Neural cell (in vitro differentiated cells): ENCODE results near the gene EIF2B4.
"Not testable (repeated sequence)": the region's sequence is repeated elsewhere in the genome, so short reads cannot be mapped to it uniquely, and the experiment has no call there.

Experiments
- CTCF ChIP-seq: fragments of 450-650 bp; IDR thresholded peaks from 2 replicates; pipeline ENCODE4 v1.5.1; 2014; ENCODE audit warnings: antibody characterized with exemption, mild to moderate bottlenecking, moderate library complexity; ENCODE audit not compliant: poor library complexity, severe bottlenecking
- EP300 ChIP-seq: fragments of 450-650 bp; conservative IDR thresholded peaks from 2 replicates; pipeline ENCODE4 v1.6.1; 2014; ENCODE audit warnings: antibody characterized with exemption, mild to moderate bottlenecking, moderate library complexity; ENCODE audit not compliant: poor library complexity, severe bottlenecking
- EZH2 ChIP-seq: fragments of 200-600, 300-800 bp; shearing (Covaris generic), sonication (generic); IDR thresholded peaks from 2 replicates; pipeline ENCODE4 v1.6.1; 2014; ENCODE audit warnings: antibody characterized with exemption, low read length, borderline replicate concordance, mild to moderate bottlenecking; ENCODE audit not compliant: insufficient read depth, poor library complexity, severe bottlenecking
- MXI1 ChIP-seq: fragments of 450-650 bp; conservative IDR thresholded peaks from 2 replicates; pipeline ENCODE4 v1.6.1; 2014; ENCODE audit warnings: antibody characterized with exemption, mild to moderate bottlenecking; ENCODE audit not compliant: poor library complexity, severe bottlenecking
- POLR2AphosphoS5 ChIP-seq: IDR thresholded peaks from 2 replicates; pipeline ENCODE4 v1.6.1; 2012
- SMC3 ChIP-seq: fragments of 450-650 bp; conservative IDR thresholded peaks from 2 replicates; pipeline ENCODE4 v1.6.1; 2014; ENCODE audit warnings: antibody characterized with exemption, mild to moderate bottlenecking, moderate library complexity; ENCODE audit not compliant: poor library complexity
- TAF1 ChIP-seq: IDR thresholded peaks from 2 replicates; pipeline ENCODE4 v1.6.1; 2012; ENCODE audit warnings: low read depth

- not testable (repeated sequence) for TF ChIP-seq CTCF, EZH2, TAF1, POLR2AphosphoS5, SMC3, MXI1, EP300
Measured at GRCh38 chr2:27319839-27320238, 50.3 kb downstream of the EIF2B4 start.
